NK-92 treated with Interleukin-12 subunit alpha and Interleukin-12 subunit beta, amount 100 ng/mL, for 24 hours (cell line): ENCODE data around the gene BLVRB.

Source experiments
- DNase-seq: peaks from one replicate; lab custom pipeline; 2025; lab: John Stamatoyannopoulos, UW

The BLVRB gene

GRCh38 chr19:40403262-40403984 lies 62.1 kb downstream of the BLVRB start:
- DNase-seq = peak; percentile 72

GRCh38 chr19:40400559-40400958 lies 65.0 kb downstream of the BLVRB start:
- no peak for DNase-seq

- DNase-seq = no peak
Measured at GRCh38 chr19:40398417-40399131, 67.0 kb downstream of the BLVRB start.
